B cell (primary cell): ENCODE measurements around the gene SEMA3A. TPM values are rescaled to one million over a fixed set of nuclear protein-coding genes. Genes with fewer than 3 reads are reported as not detected.

Experiments used
- ATAC-seq: fragments of 200-7000 bp; cut with Tn5 transposase; one replicate; pipeline ENCODE4 v1.10.0; 2021; ENCODE audit warnings: low read depth, mild to moderate bottlenecking, moderate number of reproducible peaks, moderate library complexity
- CTCF ChIA-PET: fragments of 350-600 bp; sonication (Branson Sonifier 250); formaldehyde crosslinking; loops from one replicate; lab custom pipeline; 2021; ENCODE audit warnings: antibody characterized with exemption, inconsistent platforms; lab: Charles Lee
- POLR2A ChIA-PET: fragments of 350-600 bp; sonication (Branson Sonifier 250); formaldehyde crosslinking; loops from one replicate; lab custom pipeline; 2021; ENCODE audit warnings: antibody characterized with exemption; lab: Charles Lee
- DNase-seq: peaks from one replicate; pipeline ENCODE4 v3.0.0; 2013
- H2AFZ ChIP-seq: 2 replicates; pipeline ENCODE4 v1.6.1; 2012; ENCODE audit warnings: mild to moderate bottlenecking, low read depth, low read length; ENCODE audit not compliant: insufficient read depth, poor library complexity, severe bottlenecking
- H3K27ac ChIP-seq, 2 donors: 1 replicate in 1 of 2; 2 replicates in 1 of 2; pipeline ENCODE4 v1.5.1; 2012 to 2013; ENCODE audit warnings: low read length in 2 of 2, mild to moderate bottlenecking in 2 of 2, moderate library complexity in 1 of 2
- H3K27me3 ChIP-seq, 4 experiments: fragments of 200-600 bp in 1 of 4; sonication (generic) in 1 of 4; replicated peaks in 1 of 4; 1 replicate in 2 of 4; 2 replicates in 2 of 4; pipeline versions ENCODE4 v1.6.1 to v1.7.0; 2013 to 2016; ENCODE audit warnings: low read length in 3 of 4, mild to moderate bottlenecking in 2 of 4, mixed read lengths in 1 of 4, moderate library complexity in 1 of 4; ENCODE audit not compliant: insufficient read depth in 4 of 4, control insufficient read depth in 3 of 4; ENCODE audit errors: control extremely low read depth in 1 of 4
- H3K36me3 ChIP-seq, 2 experiments: replicated peaks in 1 of 2; 1 replicate in 1 of 2; 2 replicates in 1 of 2; pipeline versions ENCODE4 v1.6.1 to v1.7.1; 2013; ENCODE audit warnings: low read length in 1 of 2; ENCODE audit not compliant: insufficient read depth in 2 of 2, control insufficient read depth in 1 of 2; ENCODE audit errors: control extremely low read depth in 1 of 2, extremely low read depth in 1 of 2
- H3K4me1 ChIP-seq, 2 donors: fragments of 200-600 bp in 1 of 2; sonication (generic) in 1 of 2; 1 replicate in 1 of 2; 2 replicates in 1 of 2; pipeline versions ENCODE4 v1.5.1 to v1.6.1; 2013 to 2017; ENCODE audit warnings: low read length in 2 of 2; ENCODE audit not compliant: control insufficient read depth in 2 of 2, insufficient read depth in 2 of 2
- H3K4me2 ChIP-seq: replicated peaks from 2 replicates; pipeline ENCODE3; 2012; ENCODE audit warnings: mild to moderate bottlenecking, low read depth, low read length; ENCODE audit not compliant: poor library complexity, severe bottlenecking
- H3K4me3 ChIP-seq, 5 experiments: fragments of 200-600 bp in 1 of 5; sonication (generic) in 1 of 5; 1 replicate in 3 of 5; 2 replicates in 2 of 5; pipeline versions ENCODE4 v1.5.1 to v1.7.0; 2011 to 2016; ENCODE audit warnings: low read length in 4 of 5, mild to moderate bottlenecking in 4 of 5, low read depth in 2 of 5, control low read depth in 1 of 5, moderate library complexity in 1 of 5; ENCODE audit not compliant: insufficient read depth in 1 of 5; ENCODE audit errors: control extremely low read depth in 1 of 5, extremely low read depth in 1 of 5
- H3K79me2 ChIP-seq: fragments of 200-600 bp; sonication (generic); one replicate; pipeline ENCODE4 v1.6.0; 2016; ENCODE audit warnings: low read length; ENCODE audit not compliant: control insufficient read depth, insufficient read depth
- H3K9ac ChIP-seq: fragments of 200-600 bp; sonication (generic); 2 replicates; pipeline ENCODE4 v1.6.1; 2017; ENCODE audit warnings: mild to moderate bottlenecking, low read length, moderate library complexity
- H3K9me3 ChIP-seq, 3 donors: one replicate each; pipeline versions ENCODE4 v1.6.1 to v1.7.1; 2013; ENCODE audit warnings: low read length in 2 of 3; ENCODE audit not compliant: control insufficient read depth in 2 of 3, insufficient read depth in 1 of 3; ENCODE audit errors: control extremely low read depth in 1 of 3
- H4K20me1 ChIP-seq: 2 replicates; pipeline ENCODE4 v1.6.0; 2012; ENCODE audit warnings: mild to moderate bottlenecking, low read length; ENCODE audit not compliant: insufficient read depth, control insufficient read depth, poor library complexity, severe bottlenecking
- H3K27ac Mint-ChIP-seq: one replicate; pipeline ENCODE4 v1.8.0; 2021; ENCODE audit warnings: mixed read lengths
- H3K27me3 Mint-ChIP-seq: one replicate; pipeline ENCODE4 v1.8.0; 2021; ENCODE audit warnings: mixed read lengths
- H3K4me1 Mint-ChIP-seq: one replicate; pipeline ENCODE4 v1.8.0; 2021; ENCODE audit warnings: mixed read lengths
- H3K4me3 Mint-ChIP-seq: one replicate; pipeline ENCODE4 v1.8.0; 2021; ENCODE audit warnings: mixed read lengths
- H3K9me3 Mint-ChIP-seq: one replicate; pipeline ENCODE4 v1.8.0; 2022; ENCODE audit warnings: mixed read lengths; ENCODE audit not compliant: insufficient read depth
- CTCF ChIP-seq: fragments of 200-600 bp; IDR thresholded peaks from one replicate; pipeline ENCODE4 v1.8.0; 2022; ENCODE audit warnings: antibody characterized with exemption, mild to moderate bottlenecking
- EZH2 ChIP-seq: IDR thresholded peaks from 2 replicates; pipeline ENCODE4 v1.6.1; 2012; ENCODE audit warnings: borderline replicate concordance, low read depth, mild to moderate bottlenecking, moderate library complexity, low read length; ENCODE audit not compliant: insufficient read depth, poor library complexity, severe bottlenecking
- WGBS: methylation state at CpG from one replicate; pipeline ENCODE4 v1.1.5; 2013; ENCODE audit warnings: missing lambda C conversion rate; ENCODE audit not compliant: insufficient coverage; 5-methylcytosine and 5-hydroxymethylcytosine counted together
- intact Hi-C: fragments of 100-400 bp; cut with micrococcal nuclease; formaldehyde crosslinking; loops from one replicate; pipeline ENCODE4 v1.10.0; 2022
- polyA plus RNA-seq: library from polyadenylated mRNA; depleted of rRNA; stranded (reverse); fragments of >200 nt; gene quantifications from 2 replicates; pipeline ENCODE4 v1.2.3, GENCODE V29; 2012
- total RNA-seq, 2 donors: library from RNA; stranded (reverse); fragments of 120-200 nt in 1 of 2; gene quantifications; 1 replicate in 1 of 2; 2 replicates in 1 of 2; pipeline versions ENCODE4 v1.2.3 to v1.2.4, GENCODE V29; 2013 to 2022

The SEMA3A gene
- total and polyA plus RNA-seq, 2 donors (not counting 1 experiment from before 2014, with no cell fraction given), result not detected

GRCh38 chr7:84162584-84162983, 32.0 kb downstream of the SEMA3A start:
- Histone ChIP-seq H3K9me3 (peaks cover 0 to 4% (median 0%) of the 10 kb centered on the region in 3 donors), H3K27ac (no peak overlapping the region), H3K27me3 (no peaks in the 10 kb centered on the region), H4K20me1 (no peaks in the 10 kb centered on the region), H3K4me3 (no peak overlapping the region), H3K36me3 (no peaks in the 10 kb centered on the region), H3K9ac (no peak overlapping the region), H2AFZ (no peak overlapping the region), H3K79me2 (no peaks in the 10 kb centered on the region), H3K4me2 (no peak overlapping the region), H3K4me1 (no peaks in the 10 kb centered on the region)
- ChIA-PET CTCF (no interaction called here), POLR2A (no interaction called here)
- WGBS, result no CpG with 5 or more reads among the region's 1 CpG
- DNase-seq (no peak), ATAC-seq (no peak)
- no peaks in the 10 kb centered on the region for H3K9me3 Mint-ChIP-seq
- no peaks in the 10 kb centered on the region for H3K4me1 Mint-ChIP-seq
- H3K27me3 Mint-ChIP-seq, result no peaks in the 10 kb centered on the region
- TF ChIP-seq CTCF (no peak), EZH2 (no peak)
- intact Hi-C loops, result no loop called here
- H3K4me3 Mint-ChIP-seq, result no peak overlapping the region
- no peak overlapping the region for H3K27ac Mint-ChIP-seq

- no peak overlapping the region for H2AFZ ChIP-seq
- intact Hi-C loops, result no loop called here
- CTCF ChIA-PET, result no interaction called here
- H3K4me2 ChIP-seq, result no peak overlapping the region
- no peaks in the 10 kb centered on the region for H3K27me3 ChIP-seq
- H3K27ac ChIP-seq, result no peak overlapping the region
- no peaks in the 10 kb centered on the region for H3K79me2 ChIP-seq
- no peaks in the 10 kb centered on the region for H3K9me3 Mint-ChIP-seq
- ATAC-seq, result no peak
- no peaks in the 10 kb centered on the region for H3K4me1 ChIP-seq
- no peaks in the 10 kb centered on the region for H3K4me1 Mint-ChIP-seq
- no peak overlapping the region for H3K4me3 Mint-ChIP-seq
- no peak for DNase-seq
- no peak overlapping the region for H3K9ac ChIP-seq
- no peak overlapping the region for H3K4me3 ChIP-seq
- H3K36me3 ChIP-seq, result no peaks in the 10 kb centered on the region
- POLR2A ChIA-PET, result no interaction called here
- peaks cover 0 to 4% (median 0%) of the 10 kb centered on the region in 3 donors for H3K9me3 ChIP-seq
- H3K27me3 Mint-ChIP-seq, result no peaks in the 10 kb centered on the region
- no peak overlapping the region for H3K27ac Mint-ChIP-seq
- H4K20me1 ChIP-seq, result no peaks in the 10 kb centered on the region
- TF ChIP-seq CTCF (no peak), EZH2 (no peak)
These were observed 32.5 kb downstream of the SEMA3A start for GRCh38 chr7:84162125-84162524.
